HG03521 (cell line): ENCODE results near the gene CALML6.

Experiments
- ATAC-seq: cut with Tn5 transposase; IDR thresholded peaks from one replicate; pipeline ENCODE4 v1.9.1; 2021; ENCODE audit warnings: mild to moderate bottlenecking, moderate library complexity; ENCODE audit not compliant: unreplicated experiment

CALML6 gene

DNA sequence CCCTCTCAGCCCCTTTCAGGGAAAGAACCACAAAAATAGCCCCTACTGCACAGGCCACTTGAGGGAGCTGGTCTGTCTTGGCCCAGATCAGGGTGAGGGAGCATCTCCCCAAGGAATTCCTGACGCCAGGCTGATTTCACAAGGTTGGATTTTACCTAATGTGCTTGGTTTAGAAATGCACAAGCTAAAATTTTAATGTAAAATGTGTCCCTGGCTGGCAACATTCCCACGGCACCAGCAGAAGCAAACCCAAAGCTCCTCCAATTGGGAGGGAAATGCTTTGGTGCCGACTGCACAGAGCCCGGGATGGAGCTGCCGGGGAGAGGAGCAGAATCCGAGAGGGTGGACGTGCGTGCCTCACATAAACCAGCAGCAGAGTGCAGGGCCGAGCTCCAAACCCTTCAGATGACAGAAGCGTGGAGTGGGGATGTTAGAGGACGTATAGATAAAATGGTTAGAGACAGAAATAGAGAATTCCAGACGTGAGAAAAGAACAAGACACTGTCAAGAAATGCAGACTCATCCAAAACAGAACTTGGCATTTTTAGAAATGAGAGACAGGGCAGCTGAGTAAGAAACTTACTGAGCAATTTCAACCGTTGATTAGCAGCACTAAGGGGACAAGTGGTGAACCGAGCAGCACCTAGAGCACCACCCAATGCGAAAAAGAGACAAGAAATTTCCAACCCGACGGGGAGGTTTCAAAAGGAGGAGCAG is 45.6 kb downstream of the CALML6 start:
- ATAC-seq, result no peak

DNA sequence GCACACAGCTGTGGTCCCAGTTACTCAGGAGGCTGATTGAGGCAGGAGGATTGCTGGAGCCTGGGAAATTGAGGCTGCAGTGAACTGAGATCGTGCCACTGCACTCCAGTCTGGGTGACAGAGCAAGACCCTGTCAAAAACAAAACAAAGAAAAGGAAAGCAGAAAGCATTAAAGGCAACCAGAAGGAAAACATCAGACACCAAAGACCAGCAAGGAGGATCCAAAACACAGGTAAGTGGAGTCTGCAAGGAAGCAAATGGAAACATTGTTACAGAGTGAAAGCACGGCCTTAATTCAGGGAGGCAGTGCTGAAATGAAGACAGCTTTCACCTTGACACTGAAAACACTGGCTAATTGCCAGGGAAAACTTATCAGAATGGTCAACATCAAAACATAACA is 47.7 kb downstream of the CALML6 start:
- ATAC-seq, result no peak

- ATAC-seq, result no peak
These were observed 48.5 kb downstream of the CALML6 start for GRCh38 chr1:1963570-1963969.

DNA sequence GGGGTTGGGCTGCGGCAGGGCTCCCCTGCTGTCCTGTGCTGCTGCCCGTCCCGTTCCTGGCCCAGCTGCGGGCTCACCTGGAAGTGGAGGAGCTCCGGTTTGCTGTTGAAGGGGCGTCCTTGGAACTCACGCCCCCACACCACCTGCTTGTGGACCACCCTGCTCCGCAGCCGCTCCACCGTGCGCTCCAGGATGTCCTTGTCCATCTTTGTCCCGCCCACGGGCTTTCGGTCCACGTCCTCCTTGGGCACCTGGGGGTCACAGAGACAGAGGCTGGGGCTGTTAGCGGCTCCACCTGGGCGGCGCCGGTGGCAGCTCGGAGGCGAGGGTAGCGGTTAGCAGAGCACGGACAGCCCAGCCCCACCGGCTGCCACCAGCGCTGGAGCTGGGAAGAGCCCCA is 49.8 kb downstream of the CALML6 start:
- ATAC-seq, result no peak

DNA sequence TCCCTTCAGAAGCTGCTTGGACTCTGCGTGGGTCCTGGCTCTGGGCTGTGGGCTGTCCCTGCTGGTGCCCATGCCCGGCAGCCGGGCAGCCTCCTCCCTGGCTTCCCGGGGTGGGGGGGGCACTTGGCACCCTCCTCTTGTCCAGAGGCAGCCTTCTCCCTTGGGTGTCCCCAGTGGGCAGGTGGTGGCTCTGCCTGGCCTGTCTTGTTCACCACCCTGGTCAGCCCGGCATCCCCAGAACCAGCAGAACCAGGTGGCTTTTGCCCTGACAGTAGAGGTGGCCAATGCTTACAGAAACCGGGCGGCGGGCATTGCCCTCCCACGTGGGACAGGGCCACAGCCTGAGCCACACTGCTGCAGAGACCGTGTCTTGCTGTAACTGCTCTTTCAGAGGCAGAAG is 50.5 kb downstream of the CALML6 start:
- no peak for ATAC-seq

GRCh38 chr1:1966071-1966740 is 51.1 kb downstream of the CALML6 start:
- ATAC-seq, result no peak
